Endodermal cell (in vitro differentiated cells): Measurements from ENCODE around the gene ZNF883. TPM values are rescaled to one million over a fixed set of nuclear protein-coding genes. Genes with fewer than 3 reads are reported as not detected.

Source experiments
- DNase-seq: peaks from one replicate; pipeline ENCODE4 v3.0.0-alpha.2; 2017
- H3K27ac ChIP-seq: 2 replicates; pipeline ENCODE4 v1.5.1; 2013; ENCODE audit warnings: mild to moderate bottlenecking, low read depth, low read length, moderate library complexity
- H3K27me3 ChIP-seq: 2 replicates; pipeline ENCODE4 v1.6.1; 2013; ENCODE audit warnings: mild to moderate bottlenecking, low read length, moderate library complexity; ENCODE audit not compliant: insufficient read depth, control insufficient read depth, poor library complexity, severe bottlenecking
- H3K36me3 ChIP-seq: 2 replicates; pipeline ENCODE4 v1.7.0; 2013; ENCODE audit warnings: mild to moderate bottlenecking, low read length, moderate library complexity; ENCODE audit not compliant: control insufficient read depth, insufficient read depth
- H3K4me1 ChIP-seq: one replicate; pipeline ENCODE4 v1.7.0; 2013; ENCODE audit warnings: low read length; ENCODE audit not compliant: control insufficient read depth, insufficient read depth
- H3K4me3 ChIP-seq: 2 replicates; pipeline ENCODE4 v1.5.1; 2013; ENCODE audit warnings: mild to moderate bottlenecking, low read length, moderate library complexity
- H3K9ac ChIP-seq: 2 replicates; pipeline ENCODE4 v1.6.1; 2013; ENCODE audit warnings: mild to moderate bottlenecking, low read length, moderate library complexity; ENCODE audit not compliant: poor library complexity, severe bottlenecking; ENCODE audit errors: extremely low read depth
- H3K9me3 ChIP-seq: 2 replicates; pipeline ENCODE4 v1.6.1; 2013; ENCODE audit warnings: mild to moderate bottlenecking, low read length, moderate library complexity; ENCODE audit not compliant: control insufficient read depth
- H3K27ac Mint-ChIP-seq: 2 replicates; pipeline ENCODE4 v1.8.0; 2020; ENCODE audit warnings: mixed read lengths
- H3K27me3 Mint-ChIP-seq: 2 replicates; pipeline ENCODE4 v1.8.0; 2021; ENCODE audit warnings: mild to moderate bottlenecking, mixed read lengths; ENCODE audit not compliant: insufficient read depth
- H3K36me3 Mint-ChIP-seq: 2 replicates; pipeline ENCODE4 v1.8.0; 2020; ENCODE audit warnings: low read depth, mixed read lengths
- H3K4me1 Mint-ChIP-seq: 2 replicates; pipeline ENCODE4 v1.8.0; 2020; ENCODE audit warnings: mixed read lengths
- H3K4me3 Mint-ChIP-seq: 2 replicates; pipeline ENCODE4 v1.8.0; 2020; ENCODE audit warnings: mild to moderate bottlenecking, moderate library complexity, mixed read lengths
- H3K9me3 Mint-ChIP-seq: 2 replicates; pipeline ENCODE4 v1.8.0; 2020; ENCODE audit warnings: mild to moderate bottlenecking, mixed read lengths
- CTCF ChIP-seq: fragments of 200-600 bp; sonication (generic); conservative IDR thresholded peaks from 2 replicates; pipeline ENCODE4 v1.5.0; 2021; ENCODE audit warnings: antibody characterized with exemption, mild to moderate bottlenecking
- WGBS, 2 experiments: methylation state at CpG; one replicate each; pipeline versions ENCODE4 v1.1.5 to v1.1.7; 2013; ENCODE audit warnings: missing lambda C conversion rate in 2 of 2, mixed read lengths in 1 of 2; ENCODE audit not compliant: insufficient coverage in 1 of 2, insufficient read length in 1 of 2; 5-methylcytosine and 5-hydroxymethylcytosine counted together
- total RNA-seq, 2 donors: library from RNA; stranded (reverse); fragmentation: NEBNext Ultra II Directional in 1 of 2; extraction: Animal tissue kit (Norgen Biotek cat#: 25700) in 1 of 2; gene quantifications; 2 replicates in 1 of 2; 3 replicates in 1 of 2; pipeline ENCODE4 v1.2.1, GENCODE V29; 2021

ZNF883 gene
- total RNA-seq, 2 donors from 2014 or later: 13.0 to 16.7 TPM

GRCh38 chr9:112917047-112917986 lies 94.7 kb downstream of the ZNF883 start:
- Histone ChIP-seq H3K9ac (no peak overlapping the region), H3K9me3 (no peaks in the 10 kb centered on the region), H3K4me1 (no peaks in the 10 kb centered on the region), H3K27me3 (peaks cover 94% of the 10 kb centered on the region), H3K36me3 (no peaks in the 10 kb centered on the region), H3K4me3 (no peak overlapping the region), H3K27ac (no peak overlapping the region)
- no peaks in the 10 kb centered on the region for H3K36me3 Mint-ChIP-seq
- peaks cover 8% of the 10 kb centered on the region for H3K4me1 Mint-ChIP-seq
- WGBS, 2 experiments: 73 to 100% methylated on average over 1 of the region's 1 CpG
- H3K27me3 Mint-ChIP-seq: peaks cover 94% of the 10 kb centered on the region
- no peak for TF ChIP-seq CTCF
- H3K9me3 Mint-ChIP-seq: peaks cover 6% of the 10 kb centered on the region
- H3K4me3 Mint-ChIP-seq: no peak overlapping the region
- H3K27ac Mint-ChIP-seq: no peak overlapping the region
- DNase-seq: no peak

GRCh38 chr9:112914524-112914923 lies 97.5 kb downstream of the ZNF883 start:
- Histone ChIP-seq H3K9ac (no peak overlapping the region), H3K27ac (no peak overlapping the region), H3K27me3 (peaks cover 84% of the 10 kb centered on the region), H3K36me3 (no peaks in the 10 kb centered on the region), H3K4me3 (no peak overlapping the region), H3K4me1 (no peaks in the 10 kb centered on the region), H3K9me3 (no peaks in the 10 kb centered on the region)
- Mint-ChIP-seq H3K27me3 (peaks cover 94% of the 10 kb centered on the region), H3K36me3 (no peaks in the 10 kb centered on the region), H3K9me3 (peaks cover 6% of the 10 kb centered on the region), H3K4me3 (no peak overlapping the region), H3K27ac (no peak overlapping the region), H3K4me1 (no peaks in the 10 kb centered on the region)
- no peak for DNase-seq
- WGBS, 2 experiments: 83% methylated on average over 2 of the region's 2 CpGs; no CpG with 5 or more reads in 1 of the 2 experiments
- no peak for TF ChIP-seq CTCF

- Mint-ChIP-seq H3K36me3 (no peaks in the 10 kb centered on the region), H3K4me3 (no peak overlapping the region), H3K4me1 (no peaks in the 10 kb centered on the region), H3K27ac (no peak overlapping the region), H3K9me3 (peaks cover 6% of the 10 kb centered on the region), H3K27me3 (peaks cover 94% of the 10 kb centered on the region)
- no peaks in the 10 kb centered on the region for H3K36me3 ChIP-seq
- WGBS, 2 experiments: 93 to 95% methylated on average over 3 to 4 of the region's 4 CpGs
- peaks cover 74% of the 10 kb centered on the region for H3K27me3 ChIP-seq
- H3K9ac ChIP-seq: no peak overlapping the region
- no peak for TF ChIP-seq CTCF
- DNase-seq: no peak
- H3K27ac ChIP-seq: no peak overlapping the region
- no peak overlapping the region for H3K4me3 ChIP-seq
- no peaks in the 10 kb centered on the region for H3K4me1 ChIP-seq
- no peaks in the 10 kb centered on the region for H3K9me3 ChIP-seq
Measured at GRCh38 chr9:112913326-112913725, 98.7 kb downstream of the ZNF883 start.
